Measurements from ENCODE around the gene CCDC18.
"Not testable (repeated sequence)": the region's sequence is repeated elsewhere in the genome, so short reads cannot be mapped to it uniquely, and the experiment has no call there.

CCDC18 gene

DNA sequence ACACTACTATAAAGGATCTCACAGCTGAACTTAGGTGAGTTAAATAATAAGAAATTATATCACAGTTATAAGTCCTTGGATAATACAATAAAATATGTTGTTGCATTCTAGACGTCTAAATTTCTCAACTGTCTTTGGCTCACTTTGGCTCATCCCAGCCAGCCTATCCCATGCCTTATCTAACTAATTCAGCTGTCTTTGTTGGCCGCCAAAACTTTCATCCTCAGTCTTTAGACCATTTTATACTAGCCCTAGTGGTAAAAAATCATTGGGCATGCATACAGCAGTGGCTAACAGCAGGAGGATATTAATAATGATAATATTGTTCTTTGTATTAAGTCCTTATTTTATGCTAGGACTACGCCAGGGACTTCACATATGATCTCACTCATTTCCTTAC, 59.3 kb downstream of the CCDC18 start:
- no peak for TF ChIP-seq CTCF (IDR thresholded peaks at IDR 0.05; ENCODE audit: insufficient read depth, missing control alignments)
- no peak for DNase-seq (ENCODE audit: insufficient read length, low spot score)
- FAIRE-seq = no peak

DNA sequence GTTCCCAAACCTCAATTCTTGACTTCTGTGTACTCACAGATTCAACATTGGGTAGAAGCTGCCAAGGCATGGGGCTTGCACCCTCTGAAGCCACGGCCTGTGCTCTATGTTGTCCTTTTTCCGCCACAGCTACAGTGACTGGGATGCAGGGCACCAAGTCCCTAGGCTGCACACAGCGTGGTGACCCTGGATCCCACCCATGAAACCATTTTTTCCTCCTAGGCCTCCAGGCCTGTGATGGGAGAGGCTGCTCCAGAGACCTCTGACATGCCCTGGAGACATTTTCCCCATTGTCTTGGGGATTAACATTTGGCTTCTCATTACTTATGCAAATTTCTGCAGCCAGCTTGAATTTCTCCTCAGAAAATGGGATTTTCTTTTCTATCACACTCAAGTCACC, 62.7 kb downstream of the CCDC18 start:
- not testable (repeated sequence) for DNase-seq (ENCODE audit: insufficient read length, low spot score); FAIRE-seq

DNA sequence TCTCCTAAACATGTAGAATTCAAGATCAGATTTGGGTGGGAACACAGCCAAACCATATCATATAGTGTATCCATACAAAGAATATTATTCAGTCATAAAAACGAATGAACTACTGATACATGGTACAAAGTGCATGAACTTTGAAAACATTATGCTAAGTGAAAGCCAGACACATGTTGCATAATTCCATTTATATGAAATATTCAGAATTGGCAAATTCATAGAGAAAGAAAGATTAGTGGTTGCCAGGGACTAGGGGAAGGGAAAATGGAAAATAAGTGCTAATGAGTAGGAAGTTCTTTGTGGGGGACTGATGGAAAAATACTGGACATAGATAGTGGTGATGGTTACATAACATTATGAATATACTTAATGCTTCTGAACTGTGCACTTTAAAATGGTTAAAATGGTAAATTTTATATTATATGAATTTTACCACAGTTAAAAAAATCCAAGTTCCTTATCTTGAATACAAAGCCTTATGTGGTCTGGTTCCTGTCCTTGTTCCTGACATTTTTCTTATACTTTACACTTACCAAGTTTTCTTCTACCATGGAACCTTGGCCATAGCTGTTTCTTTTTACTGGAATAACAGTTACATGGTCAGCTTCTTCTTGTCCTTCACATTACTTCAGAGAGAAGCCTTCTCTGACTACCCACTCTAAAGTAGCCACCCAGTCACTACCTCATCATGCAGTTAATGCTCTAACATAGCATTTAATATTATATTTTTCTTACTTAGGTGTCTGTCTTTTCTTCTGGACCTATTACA, 64.0 kb downstream of the CCDC18 start:
- FAIRE-seq = no peak

DNA sequence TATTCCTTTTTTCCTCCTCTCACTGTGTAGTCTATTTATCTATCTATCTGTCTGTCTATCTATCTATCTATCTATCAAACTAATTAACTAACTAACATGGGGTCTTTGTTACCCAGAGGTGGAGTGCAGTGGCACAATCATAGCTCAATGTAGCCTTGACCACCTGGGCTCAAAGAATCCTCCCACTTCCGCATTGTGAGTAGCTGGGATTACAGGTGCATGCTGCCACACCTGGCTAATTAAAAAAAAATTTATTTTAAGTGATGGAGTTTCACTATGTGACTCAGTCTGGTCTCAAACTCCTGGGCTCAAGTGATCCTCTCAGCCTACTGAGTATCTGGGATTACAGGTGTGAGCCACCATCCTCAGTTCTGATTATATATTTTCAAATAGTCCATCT, 71.4 kb downstream of the CCDC18 start:
- TF ChIP-seq CTCF (IDR thresholded peaks at IDR 0.05; ENCODE audit: insufficient read depth, missing control alignments) = no peak
- DNase-seq (ENCODE audit: insufficient read length, low spot score) = no peak
- no peak for FAIRE-seq

More for the DNA sequence above, 64.0 kb downstream of the CCDC18 start:
- DNase-seq (ENCODE audit: insufficient read length, low spot score) = no peak
- TF ChIP-seq CTCF (IDR thresholded peaks at IDR 0.05; ENCODE audit: insufficient read depth, missing control alignments) = no peak

- FAIRE-seq (no peak), DNase-seq (ENCODE audit: insufficient read length, low spot score) (no peak)
Observed at GRCh38 chr1:93252598-93252997, 72.1 kb downstream of the CCDC18 start.

DNA sequence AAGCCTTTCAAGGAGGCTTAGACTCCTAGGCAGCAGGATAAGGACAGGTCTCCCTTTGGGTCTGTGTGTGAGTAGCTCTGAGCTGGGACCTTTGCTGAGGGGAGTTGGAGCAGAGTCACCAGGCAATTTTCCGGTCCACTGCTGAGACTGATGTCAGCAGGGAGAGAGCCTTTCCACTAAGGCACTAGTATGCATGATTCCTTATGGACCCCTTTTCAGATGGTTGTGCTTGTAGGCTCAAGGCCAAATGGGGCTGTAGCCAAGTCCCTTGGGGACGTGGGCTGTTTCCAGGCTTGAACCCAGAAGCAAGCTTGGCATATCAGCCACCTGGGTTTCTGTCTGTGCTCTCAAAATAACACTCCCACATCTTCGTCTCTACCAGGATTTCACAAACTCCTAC, 73.0 kb downstream of the CCDC18 start:
- no peak for FAIRE-seq
- TF ChIP-seq CTCF (IDR thresholded peaks at IDR 0.05; ENCODE audit: insufficient read depth, missing control alignments) = no peak
- no peak for DNase-seq (ENCODE audit: insufficient read length, low spot score)

More at GRCh38 chr1:93252598-93252997, 72.1 kb downstream of the CCDC18 start:
- TF ChIP-seq CTCF (IDR thresholded peaks at IDR 0.05; ENCODE audit: insufficient read depth, missing control alignments) = no peak

DNA sequence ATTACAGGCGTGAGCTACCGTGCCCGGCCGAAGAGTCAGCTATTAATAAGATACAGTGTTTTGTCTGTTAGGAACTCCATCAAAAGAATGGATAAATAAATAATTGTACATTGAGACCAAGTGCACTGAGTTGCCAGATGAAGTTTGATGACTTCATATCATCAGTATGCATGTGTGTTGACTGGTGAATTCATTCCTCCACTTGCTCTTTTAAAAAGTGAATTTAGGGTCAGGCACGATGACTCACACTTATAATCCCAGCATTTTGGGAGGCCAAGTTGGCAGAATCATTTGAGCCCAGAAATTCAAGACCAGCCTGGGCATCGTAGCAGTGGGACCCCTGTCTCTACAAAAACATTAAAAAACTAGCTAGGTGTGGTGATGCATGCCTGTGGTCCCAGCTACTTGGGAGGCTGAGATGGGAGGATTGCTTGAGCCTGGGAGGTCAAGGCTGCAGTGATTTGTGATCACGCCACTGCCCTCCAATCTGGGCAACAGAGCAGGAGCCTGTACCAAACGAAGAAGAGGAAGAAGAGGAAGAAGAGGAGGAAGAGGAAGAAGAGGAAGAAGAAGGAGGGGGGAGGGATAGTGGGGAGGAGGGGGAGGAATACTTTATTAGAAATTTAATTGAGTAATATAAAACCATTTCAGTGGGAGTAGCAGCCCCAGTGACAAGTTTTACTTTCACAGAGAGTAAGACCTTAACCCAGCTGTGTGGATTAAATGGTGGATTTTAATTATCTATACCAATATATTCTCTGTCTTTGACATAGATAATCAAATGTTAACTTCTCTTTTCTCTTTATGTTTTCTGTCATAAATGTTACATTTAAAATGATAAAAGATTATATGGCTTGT, 74.9 kb downstream of the CCDC18 start:
- no peak for TF ChIP-seq CTCF (IDR thresholded peaks at IDR 0.05; ENCODE audit: insufficient read depth, missing control alignments)
- FAIRE-seq = no peak
- DNase-seq (ENCODE audit: insufficient read length, low spot score) = no peak
